Chondrocyte (in vitro differentiated cells): ENCODE results near the gene CMSS1. TPM values are rescaled to one million over a fixed set of nuclear protein-coding genes. Genes with fewer than 3 reads are reported as not detected.

Experiments used
- DNase-seq: peaks from one replicate; pipeline ENCODE4 v3.0.0; 2021; ENCODE audit warnings: mixed read lengths, low spot score
- H3K27ac Mint-ChIP-seq: one replicate; pipeline ENCODE4 v1.8.0; 2021; ENCODE audit warnings: mild to moderate bottlenecking, moderate library complexity, mixed read lengths; ENCODE audit not compliant: unreplicated experiment
- H3K27me3 Mint-ChIP-seq: 2 replicates; pipeline ENCODE4 v1.8.0; 2021; ENCODE audit warnings: low read depth, mixed read lengths
- H3K36me3 Mint-ChIP-seq: 2 replicates; pipeline ENCODE4 v1.8.0; 2021; ENCODE audit warnings: low read depth, mixed read lengths
- H3K4me1 Mint-ChIP-seq: 2 replicates; pipeline ENCODE4 v1.8.0; 2021; ENCODE audit warnings: low read depth, mild to moderate bottlenecking, mixed read lengths
- H3K4me3 Mint-ChIP-seq: one replicate; pipeline ENCODE4 v1.8.0; 2021; ENCODE audit warnings: mild to moderate bottlenecking, moderate library complexity, mixed read lengths; ENCODE audit not compliant: unreplicated experiment
- H3K9me3 Mint-ChIP-seq: 2 replicates; pipeline ENCODE4 v1.8.0; 2021; ENCODE audit warnings: low read depth, mixed read lengths
- CTCF ChIP-seq: fragments of 200-600 bp; sonication (generic); IDR thresholded peaks from 2 replicates; pipeline ENCODE4 v1.5.0; 2021; ENCODE audit warnings: antibody characterized with exemption, mild to moderate bottlenecking, moderate library complexity
- total RNA-seq: library from RNA; stranded (reverse); gene quantifications from 3 replicates; pipeline ENCODE4 v1.2.1, GENCODE V29; 2021

CMSS1 gene
- total RNA-seq, 1 donor from 2014 or later: 19.5 TPM

DNA sequence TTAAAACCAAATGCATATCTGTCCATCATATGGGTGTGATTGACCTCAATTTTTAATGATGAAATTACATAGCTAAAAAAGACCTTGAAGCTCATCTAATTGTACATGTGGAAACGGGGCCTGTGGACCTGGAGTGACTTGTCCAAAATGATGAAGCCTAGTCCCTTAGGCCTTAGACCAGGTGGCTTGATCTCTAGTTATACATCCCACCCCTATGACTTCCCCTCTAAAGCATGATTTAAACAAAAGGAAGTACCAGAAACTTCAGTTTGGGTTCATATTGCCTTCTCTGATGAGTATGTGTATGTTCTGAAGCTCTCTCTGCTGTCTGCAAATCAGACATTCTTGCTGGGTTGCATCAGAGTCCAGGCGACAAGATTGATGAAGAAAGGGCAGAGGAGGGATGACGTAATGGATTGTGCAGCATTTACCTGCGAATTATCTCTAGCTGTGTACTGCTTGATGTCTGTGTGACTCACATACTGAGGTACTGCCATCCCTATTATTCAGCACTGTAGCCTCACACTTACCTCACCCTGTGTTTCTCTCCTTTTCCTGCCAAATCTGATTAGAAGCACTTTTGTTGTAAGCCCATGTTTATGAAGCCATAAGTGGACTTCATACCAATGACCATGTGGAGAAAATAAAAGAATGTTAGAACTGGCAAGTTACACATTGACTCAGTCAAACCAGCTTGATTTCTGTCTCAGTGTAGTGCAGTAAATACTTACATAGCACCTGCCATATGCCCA lies 185.1 kb downstream of the CMSS1 start:
- Mint-ChIP-seq H3K27me3 (no peaks in the 10 kb centered on the region), H3K36me3 (no peaks in the 10 kb centered on the region), H3K4me1 (peaks cover 43% of the 10 kb centered on the region), H3K9me3 (no peaks in the 10 kb centered on the region), H3K4me3 (no peak overlapping the region), H3K27ac (peak overlapping the region; percentile 57)
- DNase-seq: no peak
- no peak for TF ChIP-seq CTCF

DNA sequence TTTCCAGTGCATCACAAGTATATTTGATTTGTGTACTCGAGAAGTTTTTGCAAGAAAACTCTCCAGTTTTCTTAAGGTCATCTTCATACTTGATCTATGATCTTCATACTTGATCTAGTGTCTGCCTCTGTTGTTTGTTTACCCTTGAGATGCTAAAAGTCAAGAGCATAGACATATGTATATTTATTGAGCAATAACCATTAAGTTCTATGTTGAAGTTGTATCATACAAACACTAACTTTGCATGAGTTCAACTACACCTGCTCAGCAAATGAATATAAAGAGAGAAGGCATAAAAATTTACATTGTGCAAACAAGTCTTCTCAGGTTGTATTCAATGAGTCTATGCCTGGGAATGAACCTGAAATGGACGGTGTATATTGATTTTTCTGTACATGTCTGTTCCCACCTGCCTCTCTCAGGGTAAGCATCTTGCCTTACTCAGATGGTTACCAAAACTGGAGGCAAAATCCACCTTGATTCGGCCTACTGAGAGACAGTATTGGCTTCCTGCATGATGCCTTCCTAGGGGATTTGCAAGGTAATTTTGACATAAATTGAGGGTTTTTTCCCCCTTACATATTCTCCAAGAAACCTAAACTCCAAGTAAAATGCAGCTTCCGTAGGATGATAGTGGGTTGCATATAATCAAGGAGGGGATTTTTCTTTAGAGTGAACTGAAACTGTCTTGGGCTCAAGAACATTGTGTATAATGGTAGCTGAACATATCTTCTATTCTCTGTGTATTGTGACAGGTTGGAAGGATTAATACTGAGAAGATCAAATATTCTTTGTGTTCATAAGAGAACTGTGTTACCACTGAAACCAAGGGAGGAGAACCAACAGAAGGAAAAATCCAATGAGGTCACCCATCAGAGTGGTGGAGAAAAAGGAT lies 186.2 kb downstream of the CMSS1 start:
- H3K36me3 Mint-ChIP-seq: no peaks in the 10 kb centered on the region
- peaks cover 52% of the 10 kb centered on the region for H3K4me1 Mint-ChIP-seq
- no peak for DNase-seq
- H3K4me3 Mint-ChIP-seq: no peak overlapping the region
- TF ChIP-seq CTCF: no peak
- no peaks in the 10 kb centered on the region for H3K27me3 Mint-ChIP-seq
- H3K9me3 Mint-ChIP-seq: no peaks in the 10 kb centered on the region
- no peak overlapping the region for H3K27ac Mint-ChIP-seq

- Mint-ChIP-seq H3K27ac (no peak overlapping the region), H3K36me3 (no peaks in the 10 kb centered on the region), H3K4me1 (peaks cover 62% of the 10 kb centered on the region), H3K9me3 (no peaks in the 10 kb centered on the region), H3K27me3 (no peaks in the 10 kb centered on the region), H3K4me3 (no peak overlapping the region)
- TF ChIP-seq CTCF: no peak
- no peak for DNase-seq
Measured at GRCh38 chr3:100004931-100005330, 187.3 kb downstream of the CMSS1 start.

DNA sequence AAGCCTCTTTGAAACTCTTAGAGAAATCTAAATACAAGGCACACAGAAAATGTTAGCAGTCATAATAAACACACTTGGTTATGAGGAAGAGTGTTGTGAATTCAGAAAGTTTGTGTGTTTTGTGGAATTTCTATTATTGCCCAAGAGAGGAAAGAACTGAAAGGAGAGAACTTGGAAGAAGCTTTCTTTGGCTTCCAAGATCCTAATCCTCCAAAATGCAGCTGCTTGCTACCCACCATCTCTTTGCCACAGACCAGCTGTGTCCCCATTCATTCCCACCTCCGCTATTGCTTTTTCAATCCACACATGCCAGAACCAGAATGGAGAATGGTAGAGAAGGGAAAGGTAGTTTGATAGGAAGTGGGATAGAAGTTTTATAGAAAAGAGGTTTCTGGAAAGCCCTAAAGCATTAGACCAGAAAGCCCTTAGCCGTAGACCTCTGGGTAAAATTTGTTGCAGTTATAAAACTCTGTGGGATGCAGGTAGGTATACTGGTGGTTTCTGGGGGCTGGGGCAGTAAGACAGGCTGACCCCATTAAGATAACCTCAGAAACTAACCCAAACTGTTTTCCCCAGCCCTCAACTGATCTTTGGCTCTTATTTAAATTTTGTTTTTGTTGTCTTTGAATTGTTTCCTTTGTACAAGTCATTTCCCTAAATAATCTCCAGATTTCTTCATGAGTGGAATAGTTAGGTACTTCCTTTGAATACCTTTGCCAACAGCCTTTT lies 188.2 kb downstream of the CMSS1 start:
- DNase-seq: no peak
- peak overlapping the region; percentile 3 for H3K27ac Mint-ChIP-seq
- no peaks in the 10 kb centered on the region for H3K27me3 Mint-ChIP-seq
- H3K4me1 Mint-ChIP-seq: peaks cover 68% of the 10 kb centered on the region
- no peaks in the 10 kb centered on the region for H3K36me3 Mint-ChIP-seq
- no peak for TF ChIP-seq CTCF
- H3K9me3 Mint-ChIP-seq: no peaks in the 10 kb centered on the region
- no peak overlapping the region for H3K4me3 Mint-ChIP-seq
